ENCODE measurements around the gene PDIA2.

DNA sequence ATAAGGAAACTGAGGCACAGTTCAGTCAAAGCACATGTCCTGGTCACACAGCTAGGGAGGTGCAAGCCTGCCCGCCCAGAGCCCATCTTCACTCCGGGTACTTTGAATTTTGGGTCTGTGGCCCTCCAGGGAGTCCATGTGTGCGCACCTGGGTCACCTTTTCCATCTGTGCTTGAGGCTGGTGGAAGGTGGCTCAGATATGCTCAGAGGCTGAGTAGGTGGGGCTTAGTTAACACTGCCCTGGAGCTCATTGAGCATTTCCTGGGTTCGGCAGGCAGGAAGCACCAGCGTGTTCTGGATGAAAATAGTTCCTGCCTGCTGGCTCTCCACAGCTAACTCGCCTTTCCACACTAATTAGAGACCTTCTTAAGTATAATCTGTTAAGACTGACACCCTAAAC, 29.1 kb upstream of the PDIA2 start:
- TF ChIP-seq CTCF (IDR thresholded peaks at IDR 0.05) (no peak), POLR2A (IDR thresholded peaks at IDR 0.05) (no peak)

Data from heart left ventricle (tissue), 13 donors.